ENCODE measurements around the gene NUAK2.

The NUAK2 gene

GRCh38 chr1:205275916-205276688, 45.4 kb downstream of the NUAK2 start:
- CTCF ChIA-PET, result interaction anchor here (0.7 to 26.5 kb wide), 7 partner anchors 11 to 212 kb away, joined by 3 to 1108 read pairs (median 4); partner anchors contain the start of gene NUAK2
- Mint-ChIP-seq H3K27ac (no peak overlapping the region), H3K27me3 (peaks cover 46% of the 10 kb centered on the region), H3K4me1 (peaks cover 64% of the 10 kb centered on the region), H3K36me3 (peaks cover 6% of the 10 kb centered on the region), H3K9me3 (peaks cover 4% of the 10 kb centered on the region), H3K4me3 (no peak overlapping the region)
- DNase-seq, result no peak

- H3K4me1 Mint-ChIP-seq, result peaks cover 54% of the 10 kb centered on the region
- peaks cover 4% of the 10 kb centered on the region for H3K36me3 Mint-ChIP-seq
- H3K27me3 Mint-ChIP-seq, result peaks cover 42% of the 10 kb centered on the region
- peak overlapping the region; percentile 79 for H3K27ac Mint-ChIP-seq
- peak; percentile 57 for DNase-seq
- no peak overlapping the region for H3K4me3 Mint-ChIP-seq
- CTCF ChIA-PET, result interaction anchor here (0.7 to 26.5 kb wide), 4 partner anchors 12 to 79 kb away, joined by 3 to 1108 read pairs (median 52); partner anchors contain the start of gene NUAK2
- peaks cover under 1% of the 10 kb centered on the region for H3K9me3 Mint-ChIP-seq
Observed at GRCh38 chr1:205275133-205275532, 46.4 kb downstream of the NUAK2 start.

GRCh38 chr1:205274041-205274691, 47.4 kb downstream of the NUAK2 start:
- no peaks in the 10 kb centered on the region for H3K36me3 Mint-ChIP-seq
- H3K27ac Mint-ChIP-seq, result no peak overlapping the region
- CTCF ChIA-PET, result interaction anchor here (0.8 to 26.5 kb wide), 21 partner anchors 8 to 287 kb away, joined by 3 to 1108 read pairs (median 4); partner anchors contain the start of genes NUAK2 and TMCC2

GRCh38 chr1:205273551-205273982, 48.0 kb downstream of the NUAK2 start:
- Mint-ChIP-seq H3K4me3 (no peak overlapping the region), H3K36me3 (no peaks in the 10 kb centered on the region), H3K9me3 (no peaks in the 10 kb centered on the region), H3K27me3 (peaks cover 26% of the 10 kb centered on the region), H3K27ac (peak overlapping the region; percentile 82), H3K4me1 (peaks cover 38% of the 10 kb centered on the region)
- peak; percentile 92 for DNase-seq
- CTCF ChIA-PET, result interaction anchor here (0.7 to 26.5 kb wide), 24 partner anchors 8 to 286 kb away, joined by 3 to 1108 read pairs (median 4); partner anchors contain the start of genes NUAK2 and TMCC2

More at GRCh38 chr1:205274041-205274691, 47.4 kb downstream of the NUAK2 start:
- H3K4me1 Mint-ChIP-seq, result peaks cover 44% of the 10 kb centered on the region
- peaks cover 32% of the 10 kb centered on the region for H3K27me3 Mint-ChIP-seq
- DNase-seq, result no peak
- H3K9me3 Mint-ChIP-seq, result no peaks in the 10 kb centered on the region
- no peak overlapping the region for H3K4me3 Mint-ChIP-seq

- peaks cover 21% of the 10 kb centered on the region for H3K27me3 Mint-ChIP-seq
- CTCF ChIA-PET, result interaction anchor here (0.9 to 26.5 kb wide), 12 partner anchors 14 to 252 kb away, joined by 3 to 1108 read pairs (median 10); partner anchors contain the start of genes NUAK2 and TMCC2
- peaks cover 31% of the 10 kb centered on the region for H3K4me1 Mint-ChIP-seq
- DNase-seq, result no peak
- no peak overlapping the region for H3K27ac Mint-ChIP-seq
- no peaks in the 10 kb centered on the region for H3K36me3 Mint-ChIP-seq
- H3K9me3 Mint-ChIP-seq, result no peaks in the 10 kb centered on the region
- H3K4me3 Mint-ChIP-seq, result no peak overlapping the region
Observed at GRCh38 chr1:205272536-205272935, 49.0 kb downstream of the NUAK2 start.

GRCh38 chr1:205271745-205272144, 49.8 kb downstream of the NUAK2 start:
- no peak overlapping the region for H3K4me3 Mint-ChIP-seq
- peaks cover 24% of the 10 kb centered on the region for H3K27me3 Mint-ChIP-seq
- CTCF ChIA-PET, result interaction anchor here (1.0 to 26.5 kb wide), 12 partner anchors 11 to 258 kb away, joined by 3 to 1108 read pairs (median 8); partner anchors contain the start of genes NUAK2 and TMCC2
- no peaks in the 10 kb centered on the region for H3K9me3 Mint-ChIP-seq
- no peaks in the 10 kb centered on the region for H3K36me3 Mint-ChIP-seq
- no peak for DNase-seq
- no peak overlapping the region for H3K27ac Mint-ChIP-seq
- H3K4me1 Mint-ChIP-seq, result peaks cover 33% of the 10 kb centered on the region

GRCh38 chr1:205271277-205271676, 50.3 kb downstream of the NUAK2 start:
- no peaks in the 10 kb centered on the region for H3K9me3 Mint-ChIP-seq
- peaks cover 32% of the 10 kb centered on the region for H3K4me1 Mint-ChIP-seq
- no peak overlapping the region for H3K27ac Mint-ChIP-seq
- DNase-seq, result no peak
- no peak overlapping the region for H3K4me3 Mint-ChIP-seq
- H3K27me3 Mint-ChIP-seq, result peaks cover 22% of the 10 kb centered on the region
- no peaks in the 10 kb centered on the region for H3K36me3 Mint-ChIP-seq
- CTCF ChIA-PET, result interaction anchor here (0.9 to 26.5 kb wide), 10 partner anchors 9 to 258 kb away, joined by 3 to 1108 read pairs (median 6); partner anchors contain the start of genes NUAK2 and TMCC2

GRCh38 chr1:205270764-205271163, 50.8 kb downstream of the NUAK2 start:
- CTCF ChIA-PET, result interaction anchor here (0.9 to 26.5 kb wide), 10 partner anchors 9 to 259 kb away, joined by 3 to 1108 read pairs (median 6); partner anchors contain the start of genes NUAK2 and TMCC2
- no peak overlapping the region for H3K27ac Mint-ChIP-seq
- H3K4me3 Mint-ChIP-seq, result no peak overlapping the region
- H3K4me1 Mint-ChIP-seq, result peaks cover 30% of the 10 kb centered on the region
- peaks cover 20% of the 10 kb centered on the region for H3K27me3 Mint-ChIP-seq
- H3K36me3 Mint-ChIP-seq, result no peaks in the 10 kb centered on the region
- no peak for DNase-seq
- no peaks in the 10 kb centered on the region for H3K9me3 Mint-ChIP-seq

GRCh38 chr1:205270271-205270670, 51.3 kb downstream of the NUAK2 start:
- Mint-ChIP-seq H3K27ac (no peak overlapping the region), H3K4me3 (no peak overlapping the region), H3K9me3 (no peaks in the 10 kb centered on the region), H3K36me3 (no peaks in the 10 kb centered on the region), H3K4me1 (peaks cover 25% of the 10 kb centered on the region), H3K27me3 (peaks cover 20% of the 10 kb centered on the region)
- CTCF ChIA-PET, result interaction anchor here (1.1 to 26.5 kb wide), 8 partner anchors 10 to 215 kb away, joined by 5 to 1108 read pairs (median 10); partner anchors contain the start of genes NUAK2 and TMCC2
- DNase-seq, result no peak

- Mint-ChIP-seq H3K27me3 (peaks cover 20% of the 10 kb centered on the region), H3K9me3 (no peaks in the 10 kb centered on the region), H3K4me1 (peaks cover 20% of the 10 kb centered on the region), H3K27ac (no peak overlapping the region), H3K36me3 (no peaks in the 10 kb centered on the region), H3K4me3 (no peak overlapping the region)
- DNase-seq, result no peak
- CTCF ChIA-PET, result interaction anchor here (1.2 to 26.5 kb wide), 3 partner anchors 9 to 216 kb away, joined by 5 to 1108 read pairs (median 7); partner anchors contain the start of gene NUAK2
Observed at GRCh38 chr1:205269711-205270110, 51.8 kb downstream of the NUAK2 start.

- Mint-ChIP-seq H3K4me3 (no peak overlapping the region), H3K9me3 (no peaks in the 10 kb centered on the region), H3K4me1 (peaks cover 13% of the 10 kb centered on the region), H3K27me3 (peaks cover 17% of the 10 kb centered on the region), H3K36me3 (no peaks in the 10 kb centered on the region), H3K27ac (no peak overlapping the region)
- CTCF ChIA-PET, result interaction anchor here (1.1 to 26.5 kb wide), 4 partner anchors 13 to 216 kb away, joined by 3 to 1108 read pairs (median 4); partner anchors contain the start of gene NUAK2
- DNase-seq, result no peak
Observed at GRCh38 chr1:205268846-205269680, 52.5 kb downstream of the NUAK2 start.

GRCh38 chr1:205267306-205267902, 54.1 kb downstream of the NUAK2 start:
- Mint-ChIP-seq H3K9me3 (no peaks in the 10 kb centered on the region), H3K27ac (no peak overlapping the region), H3K27me3 (peaks cover 16% of the 10 kb centered on the region), H3K4me1 (peaks cover 11% of the 10 kb centered on the region), H3K4me3 (no peak overlapping the region), H3K36me3 (no peaks in the 10 kb centered on the region)
- no peak for DNase-seq
- CTCF ChIA-PET, result interaction anchor here (1.0 to 26.5 kb wide), 3 partner anchors 9 to 87 kb away, joined by 3 to 1108 read pairs (median 3); partner anchors contain the start of gene NUAK2
